ENCODE measurements around the gene FEM1B. TPM values are rescaled to one million over a fixed set of nuclear protein-coding genes. Genes with fewer than 3 reads are reported as not detected.
A peak's percentile ranks its signal among the peaks of the same experiment; 100 is the strongest.

Gene FEM1B
- total RNA-seq (2013): 46.0 TPM
- polyA plus RNA-seq: 10 to 100 TPM; 21.5 to 26.4 (median 26.0) TPM
- polyA minus RNA-seq: 22.4 and 42.0 TPM in 2 replicates
- total RNA-seq: 68.2 to 266 (median 121) reads per million in 11 experiments

DNA sequence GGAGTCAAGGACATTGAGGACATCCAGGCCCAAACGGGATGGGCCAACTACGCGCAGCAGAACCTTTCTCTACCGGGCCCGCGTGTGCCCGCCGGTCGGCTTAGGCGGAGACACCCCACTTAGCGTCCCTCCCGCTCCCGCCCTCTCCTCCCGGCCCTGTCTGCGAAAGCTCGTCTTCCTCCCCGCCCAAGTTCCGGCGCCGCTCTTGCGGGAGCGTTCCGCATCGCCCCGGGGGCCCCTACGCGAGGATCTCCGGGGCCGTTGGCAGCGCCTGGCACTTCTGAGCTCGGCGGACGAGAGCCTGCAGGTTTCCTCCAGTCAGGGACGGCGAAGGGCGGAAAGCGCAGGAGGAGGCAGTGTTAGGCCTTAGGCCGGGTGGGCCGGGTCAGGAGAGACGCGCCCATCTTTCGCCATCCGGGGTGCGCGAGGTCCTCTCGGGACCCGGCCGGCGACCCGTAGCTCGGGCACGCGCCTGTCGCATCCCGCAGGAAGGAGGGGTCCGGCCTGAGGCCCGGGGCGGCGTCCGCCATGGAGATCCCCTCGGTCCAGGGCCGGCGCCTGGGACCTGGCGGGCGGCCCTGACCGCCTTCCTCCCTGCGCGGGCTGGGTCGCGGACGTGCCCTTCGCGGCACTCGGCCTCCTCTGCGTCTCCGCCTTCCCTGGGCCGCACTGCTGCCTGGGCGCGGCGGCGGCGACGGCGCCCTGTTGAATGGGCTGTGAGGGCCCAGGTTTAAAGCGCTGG, at the start of gene FEM1B:
Gene FEM1B (plus strand): TSS at position 143 of the 742 bp plus-strand sequence. CDS start 673 bp downstream, outside the sequence.
- peaks cover 5 to 6% of the 10 kb centered on the region in 2 donors for H3K36me3 Mint-ChIP-seq
- H3K27me3 Mint-ChIP-seq (ENCODE audit: low read depth in 3 of 3): no peaks in the 10 kb centered on the region
- peaks cover 50% of the 10 kb centered on the region for H3K4me1 Mint-ChIP-seq

More for the DNA sequence above, at the start of gene FEM1B:
- TF ChIP-seq, protein P1, sequence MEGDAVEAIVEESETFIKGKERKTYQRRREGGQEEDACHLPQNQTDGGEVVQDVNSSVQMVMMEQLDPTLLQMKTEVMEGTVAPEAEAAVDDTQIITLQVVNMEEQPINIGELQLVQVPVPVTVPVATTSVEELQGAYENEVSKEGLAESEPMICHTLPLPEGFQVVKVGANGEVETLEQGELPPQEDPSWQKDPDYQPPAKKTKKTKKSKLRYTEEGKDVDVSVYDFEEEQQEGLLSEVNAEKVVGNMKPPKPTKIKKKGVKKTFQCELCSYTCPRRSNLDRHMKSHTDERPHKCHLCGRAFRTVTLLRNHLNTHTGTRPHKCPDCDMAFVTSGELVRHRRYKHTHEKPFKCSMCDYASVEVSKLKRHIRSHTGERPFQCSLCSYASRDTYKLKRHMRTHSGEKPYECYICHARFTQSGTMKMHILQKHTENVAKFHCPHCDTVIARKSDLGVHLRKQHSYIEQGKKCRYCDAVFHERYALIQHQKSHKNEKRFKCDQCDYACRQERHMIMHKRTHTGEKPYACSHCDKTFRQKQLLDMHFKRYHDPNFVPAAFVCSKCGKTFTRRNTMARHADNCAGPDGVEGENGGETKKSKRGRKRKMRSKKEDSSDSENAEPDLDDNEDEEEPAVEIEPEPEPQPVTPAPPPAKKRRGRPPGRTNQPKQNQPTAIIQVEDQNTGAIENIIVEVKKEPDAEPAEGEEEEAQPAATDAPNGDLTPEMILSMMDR (IDR thresholded peaks at IDR 0.05): no peak
- Histone ChIP-seq H3K27me3 (ENCODE audit: control insufficient read depth in 2 of 2, insufficient read depth in 2 of 2, low read length in 2 of 2) (no peaks in the 10 kb centered on the region), H4K20me1 (ENCODE audit: insufficient read depth, low read length) (peaks cover 45% of the 10 kb centered on the region), H3K79me2 (ENCODE audit: insufficient read depth, low read length) (peaks cover 60% of the 10 kb centered on the region), H3K27ac (ENCODE audit: low read depth in 1 of 2, low read length in 2 of 2) (peak within 1 kb of the TSS; percentile 96 to 97), H3K9ac (ENCODE audit: insufficient read depth, low read length, poor library complexity, severe bottlenecking) (peak within 1 kb of the TSS; percentile 94), H2AFZ (ENCODE audit: insufficient read depth, low read depth, low read length, poor library complexity, severe bottlenecking) (peak within 1 kb of the TSS; percentile 99), H3K4me1 (ENCODE audit: control insufficient read depth in 1 of 2, insufficient read depth in 2 of 2, low read length in 2 of 2) (peaks cover 48 to 56% of the 10 kb centered on the region in 2 donors), H3K36me3 (replicated peaks in 1 of 2; ENCODE audit: control insufficient read depth in 1 of 2, insufficient read depth in 2 of 2, low read length in 2 of 2) (no peaks in the 10 kb centered on the region), H3K4me2 (replicated peaks; ENCODE audit: extremely low read depth, low read length, poor library complexity, severe bottlenecking) (peak within 1 kb of the TSS; percentile 94), H3K4me3 (replicated peaks in 1 of 3; ENCODE audit: low read depth in 2 of 3, low read length in 3 of 3) (peak within 1 kb of the TSS; percentile 75 to 92 (median 88)), H3K9me3 (replicated peaks in 1 of 2; ENCODE audit: control insufficient read depth in 1 of 2, insufficient read depth in 1 of 2, low read length in 2 of 2) (no peaks in the 10 kb centered on the region)
- H3K9me3 Mint-ChIP-seq: no peaks in the 10 kb centered on the region
- H3K27ac Mint-ChIP-seq: peak within 1 kb of the TSS; percentile 96 to 99 (median 97)
- H3K4me3 Mint-ChIP-seq: peak within 1 kb of the TSS; percentile 91 to 98
- intact Hi-C loops (cut with micrococcal nuclease): loop anchor here in 1 of 2 donors (1.0 kb wide), 1 partner anchor 47 kb away; no protein-coding TSS in a partner anchor
- peak; percentile 85 to 91 (median 89) for DNase-seq
- WGBS (ENCODE audit: insufficient coverage): under 1% methylated on average over 83 of the region's 85 CpGs
